BJ (cell line): Measurements from ENCODE around the gene BRD2. TPM values are rescaled to one million over a fixed set of nuclear protein-coding genes. Genes with fewer than 3 reads are reported as not detected.

Source experiments
- CTCF ChIA-PET: fragments of 350-600 bp; formaldehyde crosslinking; extraction: SDS; loops from one replicate; lab custom pipeline; 2021; ENCODE audit warnings: antibody characterized with exemption, inconsistent platforms; lab: Yijun Ruan, JAX
- POLR2A ChIA-PET: fragments of 300-600 bp; sonication (Branson Sonifier 250); formaldehyde crosslinking; extraction: SDS; loops from one replicate; lab custom pipeline; 2021; ENCODE audit warnings: antibody characterized with exemption; lab: Charles Lee
- DNase-seq: peaks from one replicate; pipeline ENCODE4 v3.0.0-alpha.2; 2011; ENCODE audit warnings: low read depth
- H3K27me3 ChIP-seq: 2 replicates; pipeline ENCODE4 v1.6.0; 2011; ENCODE audit warnings: low read length; ENCODE audit not compliant: control insufficient read depth, insufficient read depth
- H3K36me3 ChIP-seq: 2 replicates; pipeline ENCODE4 v1.5.1; 2011; ENCODE audit warnings: low read length; ENCODE audit not compliant: control insufficient read depth, insufficient read depth
- H3K4me3 ChIP-seq: 2 replicates; pipeline ENCODE4 v1.5.1; 2011; ENCODE audit warnings: low read depth, mild to moderate bottlenecking, control low read depth, low read length
- CTCF ChIP-seq: IDR thresholded peaks from 2 replicates; pipeline ENCODE4 v1.5.1; 2011; ENCODE audit warnings: low read depth, mild to moderate bottlenecking, control low read depth, inconsistent platforms, low read length, moderate library complexity; ENCODE audit not compliant: insufficient read depth
- polyA plus RNA-seq: library from polyadenylated mRNA; depleted of rRNA; stranded (reverse); fragments of >200 nt; gene quantifications from 2 replicates; pipeline ENCODE4 v1.2.3, GENCODE V29; 2011

The BRD2 gene
- polyA plus RNA-seq, 1 experiment, result 128 TPM

GRCh38 chr6:32977272-32977952, 9.0 kb downstream of the BRD2 start:
- POLR2A ChIA-PET, result interaction anchor here (0.6 kb wide), 1 partner anchor 26 kb away, joined by 3 read pairs; no protein-coding TSS in a partner anchor
- TF ChIP-seq CTCF, result no peak
- Histone ChIP-seq H3K27me3 (no peaks in the 10 kb centered on the region), H3K4me3 (no peak overlapping the region), H3K36me3 (peaks cover 52% of the 10 kb centered on the region)
- CTCF ChIA-PET, result interaction anchor here (0.6 to 3.0 kb wide), 6 partner anchors 12 to 271 kb away, joined by 3 to 11 read pairs (median 4); partner anchors contain the start of gene HLA-DMA
- DNase-seq, result no peak

- no peak for TF ChIP-seq CTCF
- ChIA-PET CTCF (interaction anchor here (0.6 to 3.0 kb wide), 7 partner anchors 11 to 270 kb away, joined by 3 to 11 read pairs (median 4); partner anchors contain the start of gene HLA-DMA), POLR2A (interaction anchor here (0.6 kb wide), 1 partner anchor 1237 kb away, joined by 6 read pairs; no protein-coding TSS in a partner anchor)
These were observed 9.5 kb downstream of the BRD2 start for GRCh38 chr6:32977953-32978324.

GRCh38 chr6:32979720-32980487, 11.5 kb downstream of the BRD2 start:
- Histone ChIP-seq H3K36me3 (peaks cover 39% of the 10 kb centered on the region), H3K27me3 (no peaks in the 10 kb centered on the region), H3K4me3 (no peak overlapping the region)
- no peak for DNase-seq
- POLR2A ChIA-PET, result interaction anchor here (0.9 to 1.1 kb wide), 2 partner anchors 8 to 91 kb away, joined by 4 read pairs; no protein-coding TSS in a partner anchor
- TF ChIP-seq CTCF, result no peak
- CTCF ChIA-PET, result interaction anchor here (0.7 to 3.5 kb wide), 6 partner anchors 8 to 94 kb away, joined by 3 to 18 read pairs (median 8); partner anchors contain the start of gene HLA-DMA

More at GRCh38 chr6:32977953-32978324, 9.5 kb downstream of the BRD2 start:
- Histone ChIP-seq H3K27me3 (no peaks in the 10 kb centered on the region), H3K4me3 (no peak overlapping the region), H3K36me3 (peaks cover 48% of the 10 kb centered on the region)
- no peak for DNase-seq

GRCh38 chr6:32980488-32981038, 12.2 kb downstream of the BRD2 start:
- peaks cover 39% of the 10 kb centered on the region for H3K36me3 ChIP-seq
- no peaks in the 10 kb centered on the region for H3K27me3 ChIP-seq
- DNase-seq, result no peak
- no peak for TF ChIP-seq CTCF
- ChIA-PET CTCF (interaction anchor here (0.7 to 9.2 kb wide), 9 partner anchors 9 to 142 kb away, joined by 3 to 246 read pairs (median 7); partner anchors contain the start of genes HLA-DMA and TAP2), POLR2A (interaction anchor here (0.9 to 1.1 kb wide), 2 partner anchors 9 to 92 kb away, joined by 4 read pairs; no protein-coding TSS in a partner anchor)
- H3K4me3 ChIP-seq, result no peak overlapping the region
